MV-4-11 (cell line): ENCODE results near the gene GLI3.

Experiments used
- DNase-seq: peaks from one replicate; lab custom pipeline; 2025; lab: John Stamatoyannopoulos, UW

The GLI3 gene

GRCh38 chr7:41998041-41998440, 239.0 kb downstream of the GLI3 start:
- no peak for DNase-seq

- no peak for DNase-seq
These were observed 239.9 kb downstream of the GLI3 start for GRCh38 chr7:41997151-41997550.

GRCh38 chr7:41996381-41997035, 240.5 kb downstream of the GLI3 start:
- no peak for DNase-seq

GRCh38 chr7:41995632-41996271, 241.3 kb downstream of the GLI3 start:
- no peak for DNase-seq

- DNase-seq, result no peak
These were observed 242.3 kb downstream of the GLI3 start for GRCh38 chr7:41994746-41995110.

- DNase-seq, result peak; percentile 37
These were observed 242.8 kb downstream of the GLI3 start for GRCh38 chr7:41994036-41994745.

- DNase-seq, result no peak
These were observed 243.8 kb downstream of the GLI3 start for GRCh38 chr7:41992881-41993867.

GRCh38 chr7:41984888-41985287, 252.1 kb downstream of the GLI3 start:
- no peak for DNase-seq

GRCh38 chr7:41981046-41982040, 255.7 kb downstream of the GLI3 start:
- no peak for DNase-seq

GRCh38 chr7:41979834-41980307, 257.1 kb downstream of the GLI3 start:
- DNase-seq, result peak; percentile 10

GRCh38 chr7:41978858-41979257, 258.2 kb downstream of the GLI3 start:
- peak; percentile 11 for DNase-seq

- DNase-seq, result no peak
These were observed 259.3 kb downstream of the GLI3 start for GRCh38 chr7:41977661-41978060.

- peak; percentile 54 for DNase-seq
These were observed 259.8 kb downstream of the GLI3 start for GRCh38 chr7:41977151-41977651.

- DNase-seq, result no peak
These were observed 260.6 kb downstream of the GLI3 start for GRCh38 chr7:41976411-41976810.

- DNase-seq, result peak; percentile 8
These were observed 261.2 kb downstream of the GLI3 start for GRCh38 chr7:41975849-41976248.

- DNase-seq, result no peak
These were observed 262.0 kb downstream of the GLI3 start for GRCh38 chr7:41974870-41975557.

GRCh38 chr7:41973202-41973730, 263.7 kb downstream of the GLI3 start:
- no peak for DNase-seq

- DNase-seq, result no peak
These were observed 264.2 kb downstream of the GLI3 start for GRCh38 chr7:41972776-41973175.

GRCh38 chr7:41972270-41972669, 264.7 kb downstream of the GLI3 start:
- no peak for DNase-seq
